HG03575 (cell line): ENCODE data around the gene IARS1.

ENCODE experiments used
- ATAC-seq: cut with Tn5 transposase; IDR thresholded peaks from one replicate; pipeline ENCODE4 v1.9.1; 2021; ENCODE audit not compliant: unreplicated experiment, insufficient number of reproducible peaks, low FRiP score; ENCODE audit errors: extremely low read depth

The IARS1 gene

DNA sequence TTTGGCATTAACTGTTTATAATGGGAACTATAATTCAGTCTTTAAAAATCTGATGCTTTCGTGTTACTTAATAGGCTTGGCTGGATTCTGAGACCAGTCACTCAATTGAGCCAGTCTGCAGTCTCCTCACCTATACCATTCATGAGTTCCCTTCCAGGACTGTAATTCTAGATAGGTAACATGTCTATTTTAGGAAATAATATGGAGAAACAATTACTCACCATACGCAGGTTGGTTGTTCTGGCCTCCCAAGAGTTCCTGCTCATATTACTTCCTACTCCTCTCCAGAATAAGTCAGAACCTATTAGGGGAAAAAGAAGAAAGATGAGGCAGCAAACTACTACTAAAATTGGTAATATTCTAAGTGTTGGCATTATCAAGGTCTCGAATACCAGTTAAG lies 4.5 kb upstream of the IARS1 start:
- no peak for ATAC-seq

DNA sequence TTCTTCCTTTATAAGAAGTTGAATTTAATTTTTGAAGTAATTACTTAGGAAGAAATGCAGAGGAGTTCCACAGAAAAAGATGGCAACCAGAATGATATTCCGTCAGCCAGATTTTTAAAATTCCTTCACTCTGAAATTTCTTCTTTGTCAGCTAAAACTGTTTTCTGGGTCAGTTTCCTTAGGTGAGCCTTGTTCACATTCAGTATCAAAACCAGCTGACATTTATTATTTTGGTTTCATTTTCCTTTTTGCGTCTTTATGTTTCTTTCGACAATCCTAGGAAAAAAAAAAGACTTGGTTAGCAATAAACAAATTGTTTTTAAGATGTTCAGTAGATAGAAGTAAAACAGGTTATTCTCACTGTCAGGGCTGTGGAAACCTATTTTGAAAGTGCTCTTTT lies 4.1 kb upstream of the IARS1 start:
- ATAC-seq, result no peak

GRCh38 chr9:92295827-92296258 lies 2.3 kb upstream of the IARS1 start:
- no peak for ATAC-seq

DNA sequence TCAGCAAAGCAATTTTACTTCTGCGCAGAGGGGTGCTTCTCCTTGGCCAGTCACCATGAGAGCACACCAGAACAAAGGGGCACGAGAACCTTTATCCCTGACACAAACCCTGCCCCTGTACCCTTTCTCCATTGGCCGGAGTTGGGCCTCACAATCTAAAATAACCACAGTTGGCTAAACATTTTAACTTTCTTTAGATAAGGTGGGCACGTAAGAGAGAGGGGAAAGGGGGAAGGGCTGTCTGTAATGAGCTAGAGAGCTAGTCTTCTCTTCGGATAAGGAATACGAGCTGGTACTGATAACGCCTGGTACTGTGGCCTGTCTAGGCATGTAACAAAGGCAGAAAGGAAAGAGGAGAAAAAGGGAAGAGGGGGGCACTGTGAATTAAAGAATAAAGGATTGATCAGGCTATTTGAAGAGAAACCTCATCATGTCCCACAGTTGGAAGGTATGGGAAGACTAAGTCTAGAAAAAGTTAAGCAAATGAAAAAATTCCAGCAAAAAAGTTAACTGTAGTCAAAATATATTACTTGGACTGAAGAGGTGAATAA lies 1.8 kb upstream of the IARS1 start:
- no peak for ATAC-seq

DNA sequence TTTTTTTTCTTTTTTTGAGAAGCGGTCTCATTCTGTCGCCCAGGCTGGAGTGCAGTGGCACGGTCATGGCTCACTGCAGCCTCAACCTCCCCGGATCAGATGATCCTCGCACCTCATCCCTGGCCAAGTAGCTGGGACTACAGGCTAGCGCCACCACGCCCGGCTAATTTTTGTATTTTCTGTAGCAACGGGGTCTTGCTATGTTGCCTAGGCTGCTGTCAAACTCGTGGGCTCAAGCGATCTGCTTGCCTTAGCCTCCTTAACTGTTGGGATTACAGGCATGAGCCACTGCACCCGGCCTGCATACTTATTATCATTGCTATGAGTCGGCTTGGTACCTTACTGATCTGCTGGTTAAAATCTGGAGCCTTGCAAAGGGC lies 790 bp upstream of the IARS1 start:
- no peak for ATAC-seq

DNA sequence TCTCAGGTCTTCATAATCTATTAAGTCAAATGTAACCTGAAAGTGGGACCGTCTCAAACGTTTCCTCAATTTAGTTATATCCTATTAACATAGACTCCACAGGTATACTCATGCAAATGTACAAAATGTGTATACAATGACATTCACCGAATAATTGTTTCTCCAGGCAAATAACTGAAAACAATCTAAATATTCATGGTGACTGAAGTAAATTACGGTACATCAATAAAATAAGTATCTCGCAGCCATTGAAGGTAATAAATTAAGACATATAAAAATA lies 482 bp downstream of the IARS1 start:
- ATAC-seq, result no peak

GRCh38 chr9:92292338-92293074 lies 991 bp downstream of the IARS1 start:
- no peak for ATAC-seq

DNA sequence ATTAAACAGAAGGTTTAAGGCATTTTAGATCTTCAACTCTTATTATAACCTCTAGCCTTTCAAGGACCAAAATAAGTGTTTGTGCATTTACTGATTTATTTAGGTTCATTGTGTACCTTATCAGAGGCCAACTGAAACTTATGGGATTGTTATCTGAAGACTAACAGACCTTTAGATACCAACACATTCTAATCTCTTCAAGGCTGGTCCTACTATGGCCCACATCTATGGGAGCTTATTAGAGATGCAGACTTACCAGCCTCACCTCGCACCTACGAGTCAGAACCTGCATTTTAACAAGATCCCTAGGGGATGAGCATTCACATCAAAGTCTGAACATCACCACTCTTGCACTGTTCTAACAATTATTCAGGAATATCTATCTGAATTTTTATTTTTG lies 1.9 kb downstream of the IARS1 start:
- ATAC-seq, result no peak

DNA sequence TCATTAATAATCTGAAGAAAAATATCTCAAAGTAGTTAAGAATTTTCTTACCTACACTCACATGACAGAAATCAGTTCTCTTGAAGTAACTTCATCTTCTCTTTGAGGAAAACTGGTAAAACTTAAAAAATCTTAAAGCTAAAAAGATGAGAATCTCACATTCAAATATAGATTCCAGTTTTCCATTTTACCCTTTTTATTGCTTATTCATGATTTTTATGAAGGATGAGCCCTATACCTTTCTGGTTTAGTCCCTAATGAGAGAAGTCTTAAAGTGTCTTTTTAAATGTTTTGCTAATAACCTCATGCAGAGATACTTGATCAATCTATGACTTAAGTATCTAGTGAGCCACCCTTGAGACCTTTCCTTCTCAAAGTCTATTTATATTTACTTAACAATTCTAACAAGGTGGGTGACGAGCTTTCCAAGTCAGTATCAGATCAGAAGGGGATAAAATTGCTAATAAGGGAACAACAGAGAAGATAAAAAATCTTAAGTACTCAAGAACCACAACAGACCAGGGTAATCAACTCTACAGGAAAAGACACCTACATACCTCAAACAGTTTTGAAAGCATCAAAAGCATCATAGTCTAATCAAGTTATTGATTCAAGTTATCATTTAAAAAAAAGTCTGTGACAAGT lies 2.6 kb downstream of the IARS1 start:
- no peak for ATAC-seq

- ATAC-seq, result no peak
Measured at GRCh38 chr9:92289708-92290390, 3.6 kb downstream of the IARS1 start.

DNA sequence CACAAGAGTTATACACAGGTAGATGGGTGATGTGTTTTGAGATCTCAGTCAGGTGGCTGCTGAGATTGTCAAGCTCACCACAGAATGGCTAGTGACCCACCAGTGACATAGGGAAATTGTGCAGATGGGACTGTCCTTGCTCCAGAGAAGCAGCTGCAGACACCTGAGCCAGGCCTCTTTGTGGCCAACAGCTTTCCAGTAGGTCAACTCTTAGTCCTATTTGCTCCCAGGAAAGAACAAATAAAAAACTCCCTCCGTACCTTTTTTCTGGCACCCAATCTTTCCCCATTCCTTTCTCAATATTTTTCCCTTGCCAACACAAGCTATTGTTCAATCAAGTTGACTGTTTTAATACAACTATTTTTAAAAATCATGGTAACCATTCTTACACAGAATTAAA lies 14.2 kb downstream of the IARS1 start:
- no peak for ATAC-seq

DNA sequence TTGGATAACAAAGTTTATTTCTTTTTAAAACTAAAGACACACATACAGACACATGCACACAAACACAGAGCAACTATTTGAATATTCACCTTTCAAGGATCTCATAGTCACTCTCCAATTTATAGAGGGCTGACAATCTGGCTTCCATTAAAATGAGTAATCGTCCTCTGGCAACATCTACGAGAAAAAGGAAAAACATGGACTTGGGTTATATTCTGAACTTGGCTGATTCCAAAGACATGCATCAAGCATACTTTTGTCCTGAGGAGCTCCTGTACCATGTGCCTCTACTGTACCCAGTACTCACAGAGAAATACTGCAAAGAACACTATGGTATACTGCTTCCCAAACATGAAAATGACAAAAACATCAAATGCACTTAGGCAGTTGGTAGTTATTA lies 15.4 kb downstream of the IARS1 start:
- no peak for ATAC-seq

- no peak for ATAC-seq
Measured at GRCh38 chr9:92276331-92277032, 17.0 kb downstream of the IARS1 start.

- ATAC-seq, result no peak
Measured at GRCh38 chr9:92275541-92275940, 18.0 kb downstream of the IARS1 start.

DNA sequence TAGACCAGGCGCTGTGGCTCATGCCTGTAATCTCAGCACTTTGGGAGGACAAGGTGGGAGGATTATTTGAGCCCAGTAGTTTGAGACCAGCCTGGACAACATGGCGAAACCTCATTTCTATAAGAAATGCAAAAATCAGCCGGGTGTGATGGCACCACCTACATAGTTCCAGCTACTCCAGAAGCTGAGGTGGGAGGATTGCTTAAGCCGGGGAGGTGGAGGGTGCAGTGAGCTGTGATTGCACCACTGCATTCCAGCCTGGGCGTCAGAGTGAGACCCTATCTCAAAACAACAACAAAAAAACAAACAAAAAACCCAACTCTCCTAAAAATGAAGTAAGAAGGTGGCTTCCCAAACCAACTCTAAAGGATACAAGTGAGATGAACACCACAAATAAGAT lies 23.0 kb downstream of the IARS1 start:
- no peak for ATAC-seq

DNA sequence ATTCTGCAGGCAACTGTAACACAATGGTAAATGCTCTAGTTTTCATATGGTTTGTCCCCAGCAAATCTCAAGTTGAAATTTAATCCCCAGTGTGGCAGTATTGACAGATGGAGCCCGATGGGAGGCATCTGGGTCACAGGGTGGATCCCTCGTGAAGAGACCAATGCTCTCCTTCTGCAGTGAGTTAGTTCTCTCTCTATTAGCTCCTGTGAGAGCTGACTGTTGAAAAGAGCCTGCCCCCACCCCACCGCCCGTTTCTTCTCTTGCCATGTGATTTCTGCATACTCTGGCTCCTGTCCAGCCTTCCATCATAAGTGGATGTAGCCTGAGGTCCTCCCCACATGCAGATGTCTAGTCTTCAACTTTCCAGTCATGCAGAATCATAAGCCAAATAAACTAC lies 27.0 kb downstream of the IARS1 start:
- ATAC-seq, result no peak

- no peak for ATAC-seq
Measured at GRCh38 chr9:92265154-92265553, 28.3 kb downstream of the IARS1 start.

GRCh38 chr9:92263131-92263530 lies 30.4 kb downstream of the IARS1 start:
- ATAC-seq, result no peak

- no peak for ATAC-seq
Measured at GRCh38 chr9:92257327-92257726, 36.2 kb downstream of the IARS1 start.
